Measurements from ENCODE around the gene CBARP. TPM values are rescaled to one million over a fixed set of nuclear protein-coding genes. Genes with fewer than 3 reads are reported as not detected.

Gene CBARP
- total and polyA plus RNA-seq, 2 of the 13 experiments (the other 11 are each of a cell fraction or from before 2014, with no cell fraction given), result 1.2 to 1.4 TPM

- TF ChIP-seq ZNF558 (CRISPR knock-in tag; IDR thresholded peaks at IDR 0.05; ENCODE audit: borderline replicate concordance) (no peak), ZFP91 (CRISPR knock-in tag; IDR thresholded peaks at IDR 0.05; ENCODE audit: borderline replicate concordance) (peak; percentile 80; the same call in 1 of the 2 replicates), TBL1XR1 (IDR thresholded peaks at IDR 0.05; ENCODE audit: borderline replicate concordance, low read length, partially characterized antibody) (no peak), POLR2A (IDR thresholded peaks at IDR 0.05; ENCODE audit: insufficient read depth in 1 of 2, low read depth in 2 of 2, low read length in 2 of 2) (peak; percentile 24 to 56; a peak in 1 of 4 replicates), ZNF180 (CRISPR knock-in tag; IDR thresholded peaks at IDR 0.05; ENCODE audit: borderline replicate concordance, low read depth) (no peak), REXO4 (CRISPR knock-in tag; IDR thresholded peaks at IDR 0.05; ENCODE audit: borderline replicate concordance) (no peak), HCFC1 (IDR thresholded peaks at IDR 0.05; ENCODE audit: low read depth, low read length) (no peak; the same call in 1 of the 2 replicates), HNRNPK (IDR thresholded peaks at IDR 0.05; ENCODE audit: low read depth, low read length, poor library complexity, severe bottlenecking) (peak; percentile 95), ZNF772 (CRISPR knock-in tag; IDR thresholded peaks at IDR 0.05) (no peak; the same call in 1 of the 2 replicates), IRF1 (CRISPR knock-in tag; IDR thresholded peaks at IDR 0.05; ENCODE audit: low read depth) (no peak), ZNF776 (CRISPR knock-in tag; IDR thresholded peaks at IDR 0.05) (peak; percentile 68; the same call in 1 of the 2 replicates), HDAC2 (CRISPR knock-in tag; IDR thresholded peaks at IDR 0.05) (no peak; the same call in 1 of the 2 replicates), HMGA1 (CRISPR knock-in tag; conservative IDR thresholded peaks at IDR 0.05) (no peak), ZFAT (CRISPR knock-in tag; conservative IDR thresholded peaks at IDR 0.05) (no peak), ELF1 (CRISPR knock-in tag; IDR thresholded peaks at IDR 0.05) (peak; percentile 58), MAX (IDR thresholded peaks at IDR 0.05) (peak; percentile 47; the same call in 1 of the 2 replicates), POLR2AphosphoS5 (IDR thresholded peaks at IDR 0.05; ENCODE audit: low read depth, low read length) (peak; percentile 51; the same call in 1 of the 2 replicates), RFX1 (IDR thresholded peaks at IDR 0.05) (no peak), SP4 (CRISPR knock-in tag; IDR thresholded peaks at IDR 0.05) (peak; percentile 98), BATF2 (CRISPR knock-in tag; IDR thresholded peaks at IDR 0.05) (no peak), ZSCAN21 (CRISPR knock-in tag; IDR thresholded peaks at IDR 0.05; ENCODE audit: borderline replicate concordance) (peak; percentile 43; the same call in 1 of the 2 replicates), NR1H2 (CRISPR knock-in tag; IDR thresholded peaks at IDR 0.05; ENCODE audit: borderline replicate concordance, low read depth) (no peak), ZFP37 (CRISPR knock-in tag; IDR thresholded peaks at IDR 0.05; ENCODE audit: borderline replicate concordance) (no peak), ZMYM2 (CRISPR knock-in tag; IDR thresholded peaks at IDR 0.05) (no peak), MXD3 (CRISPR knock-in tag; IDR thresholded peaks at IDR 0.05) (no peak), PAWR (CRISPR knock-in tag; IDR thresholded peaks at IDR 0.05; ENCODE audit: borderline replicate concordance) (no peak)
These were observed 32.4 kb downstream of the CBARP start, which contains the start of gene STK11 (continued) for GRCh38 chr19:1205114-1206099.
